DOHH2 (cell line): ENCODE results near the gene RBM33.

ENCODE experiments used
- H3F3A ChIP-seq: fragments of 200-600 bp; sonication (generic), shearing (Covaris generic); 2 replicates; pipeline ENCODE4 v1.6.0; 2016; ENCODE audit warnings: antibody characterized with exemption, mild to moderate bottlenecking; ENCODE audit not compliant: control insufficient read depth, insufficient read depth
- H3K27ac ChIP-seq: fragments of 200-600 bp; sonication (generic); 2 replicates; pipeline ENCODE4 v1.5.1; 2014; ENCODE audit warnings: low read depth, mild to moderate bottlenecking, low read length, moderate library complexity
- H3K27me3 ChIP-seq: fragments of 200-600 bp; sonication (generic); 2 replicates; pipeline ENCODE4 v1.6.1; 2014; ENCODE audit warnings: mild to moderate bottlenecking, low read length, mixed read lengths; ENCODE audit not compliant: control insufficient read depth
- H3K36me3 ChIP-seq: fragments of 200-600 bp; sonication (generic); 2 replicates; pipeline ENCODE4 v1.6.1; 2014; ENCODE audit warnings: mild to moderate bottlenecking, low read length, moderate library complexity, mixed read lengths; ENCODE audit not compliant: control insufficient read depth
- H3K4me1 ChIP-seq: fragments of 200-600 bp; sonication (generic); 2 replicates; pipeline ENCODE4 v1.6.1; 2014; ENCODE audit warnings: mild to moderate bottlenecking, low read length, mixed read lengths; ENCODE audit not compliant: control insufficient read depth
- H3K4me2 ChIP-seq: fragments of 200-600 bp; sonication (generic); 2 replicates; pipeline ENCODE4 v1.6.0; 2014; ENCODE audit warnings: mild to moderate bottlenecking, low read length, moderate library complexity
- H3K4me3 ChIP-seq: fragments of 200-600 bp; sonication (generic); 2 replicates; pipeline ENCODE4 v1.5.1; 2014; ENCODE audit warnings: mild to moderate bottlenecking, low read length, mixed read lengths
- H3K79me2 ChIP-seq: fragments of 200-600 bp; sonication (generic); 2 replicates; pipeline ENCODE4 v1.6.1; 2014; ENCODE audit warnings: mild to moderate bottlenecking, low read length, mixed read lengths; ENCODE audit not compliant: control insufficient read depth
- H3K9me2 ChIP-seq: fragments of 200-600 bp; sonication (generic); replicated peaks from 2 replicates; pipeline ENCODE4 v1.6.1; 2014; ENCODE audit warnings: mild to moderate bottlenecking, low read length, mixed read lengths; ENCODE audit not compliant: control insufficient read depth
- H3K9me3 ChIP-seq: fragments of 200-600 bp; sonication (generic); 2 replicates; pipeline ENCODE4 v1.6.1; 2014; ENCODE audit warnings: antibody characterized with exemption, low read length, mixed read lengths; ENCODE audit not compliant: control insufficient read depth, insufficient read depth
- H4K20me1 ChIP-seq: fragments of 200-600 bp; sonication (generic); 2 replicates; pipeline ENCODE4 v1.6.0; 2014; ENCODE audit warnings: low read depth, mild to moderate bottlenecking, antibody characterized with exemption, low read length, moderate library complexity; ENCODE audit not compliant: control insufficient read depth, insufficient read depth
- EZH2phosphoT487 ChIP-seq: fragments of 200-600 bp; sonication (generic); IDR thresholded peaks from 2 replicates; pipeline ENCODE4 v1.6.1; 2017; ENCODE audit warnings: borderline replicate concordance, mild to moderate bottlenecking, antibody characterized with exemption, low read length, moderate library complexity, mixed read lengths
- TF ChIP-seq, protein P1 (sequence below): fragments of 200-600 bp; sonication (generic); IDR thresholded peaks from one replicate; pipeline ENCODE4 v1.5.1; 2014; ENCODE audit warnings: antibody characterized with exemption, mild to moderate bottlenecking, low read depth, low read length; ENCODE audit not compliant: poor library complexity, severe bottlenecking

RBM33 gene

DNA sequence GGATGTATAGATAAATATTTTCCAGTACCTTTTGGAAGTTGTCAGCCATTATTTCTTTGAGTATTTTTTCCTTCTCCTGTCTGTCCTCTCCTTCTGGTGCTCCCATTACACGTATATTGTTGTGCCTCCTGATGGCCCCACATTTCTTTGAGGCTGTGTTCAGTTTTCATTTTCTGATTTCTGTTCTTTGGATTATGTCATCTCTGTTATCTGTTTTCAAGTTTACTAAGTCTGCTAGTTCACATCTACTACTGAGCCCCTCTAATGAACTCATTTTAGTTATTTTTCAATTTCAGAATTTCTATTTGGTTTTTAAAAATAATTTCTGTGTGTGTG, 16.3 kb downstream of the RBM33 start:
- H3K79me2 ChIP-seq, result peaks cover 100% of the 10 kb centered on the region
- H3K36me3 ChIP-seq, result peaks cover 35% of the 10 kb centered on the region
- no peak overlapping the region for H3K4me3 ChIP-seq
- H3K4me2 ChIP-seq, result no peak overlapping the region
- H3K27ac ChIP-seq, result no peak overlapping the region
- no peaks in the 10 kb centered on the region for H3K9me3 ChIP-seq
- TF ChIP-seq EZH2phosphoT487, result no peak
- TF ChIP-seq, protein P1, sequence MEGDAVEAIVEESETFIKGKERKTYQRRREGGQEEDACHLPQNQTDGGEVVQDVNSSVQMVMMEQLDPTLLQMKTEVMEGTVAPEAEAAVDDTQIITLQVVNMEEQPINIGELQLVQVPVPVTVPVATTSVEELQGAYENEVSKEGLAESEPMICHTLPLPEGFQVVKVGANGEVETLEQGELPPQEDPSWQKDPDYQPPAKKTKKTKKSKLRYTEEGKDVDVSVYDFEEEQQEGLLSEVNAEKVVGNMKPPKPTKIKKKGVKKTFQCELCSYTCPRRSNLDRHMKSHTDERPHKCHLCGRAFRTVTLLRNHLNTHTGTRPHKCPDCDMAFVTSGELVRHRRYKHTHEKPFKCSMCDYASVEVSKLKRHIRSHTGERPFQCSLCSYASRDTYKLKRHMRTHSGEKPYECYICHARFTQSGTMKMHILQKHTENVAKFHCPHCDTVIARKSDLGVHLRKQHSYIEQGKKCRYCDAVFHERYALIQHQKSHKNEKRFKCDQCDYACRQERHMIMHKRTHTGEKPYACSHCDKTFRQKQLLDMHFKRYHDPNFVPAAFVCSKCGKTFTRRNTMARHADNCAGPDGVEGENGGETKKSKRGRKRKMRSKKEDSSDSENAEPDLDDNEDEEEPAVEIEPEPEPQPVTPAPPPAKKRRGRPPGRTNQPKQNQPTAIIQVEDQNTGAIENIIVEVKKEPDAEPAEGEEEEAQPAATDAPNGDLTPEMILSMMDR, result no peak
- peaks cover 40% of the 10 kb centered on the region for H3K4me1 ChIP-seq
- H3K9me2 ChIP-seq, result no peaks in the 10 kb centered on the region
- H3K27me3 ChIP-seq, result no peaks in the 10 kb centered on the region
- H4K20me1 ChIP-seq, result peaks cover 55% of the 10 kb centered on the region
- peaks cover 2% of the 10 kb centered on the region; the same call in 1 of the 2 replicates for H3F3A ChIP-seq

DNA sequence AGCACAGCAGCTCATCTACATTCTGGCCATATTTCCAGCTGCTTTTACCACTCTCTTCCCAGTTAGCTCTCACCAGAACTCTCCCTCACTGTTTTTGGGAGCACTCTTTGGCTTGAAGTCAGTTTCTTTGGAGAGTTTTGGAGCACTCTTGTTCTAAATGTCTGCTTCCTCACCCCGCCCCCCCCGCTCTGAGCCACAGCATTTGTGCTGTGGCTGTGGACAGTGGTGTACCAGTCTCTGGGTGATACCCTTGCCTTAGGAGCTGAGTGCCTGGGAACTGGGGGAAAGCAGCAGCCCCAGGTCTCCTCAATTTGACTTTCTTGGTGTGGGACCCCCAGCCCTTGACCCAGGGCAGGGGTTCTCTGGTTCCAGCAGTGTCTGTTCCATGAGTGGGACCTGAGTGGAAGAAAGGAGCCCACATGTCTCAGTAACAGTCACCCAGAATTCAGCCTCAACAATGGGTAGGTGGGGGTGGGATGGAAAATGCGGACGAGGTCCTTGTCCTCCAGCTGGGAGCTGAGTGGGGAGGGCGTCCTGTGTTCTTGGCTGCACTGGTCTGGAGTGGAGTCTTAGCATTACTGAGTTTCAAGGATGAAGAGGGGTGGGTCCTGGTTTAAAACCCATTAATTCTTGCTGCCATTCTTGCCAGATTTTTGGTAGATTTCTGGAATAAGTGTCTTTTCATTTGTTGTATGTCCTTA, 18.0 kb downstream of the RBM33 start:
- TF ChIP-seq, protein P1, result no peak
- TF ChIP-seq EZH2phosphoT487, result no peak
- peaks cover 52% of the 10 kb centered on the region for H4K20me1 ChIP-seq
- no peaks in the 10 kb centered on the region for H3K27me3 ChIP-seq
- no peaks in the 10 kb centered on the region for H3K9me2 ChIP-seq
- no peak overlapping the region for H3K27ac ChIP-seq
- H3K79me2 ChIP-seq, result peaks cover 100% of the 10 kb centered on the region
- no peak overlapping the region for H3K4me3 ChIP-seq
- H3K4me1 ChIP-seq, result peaks cover 51% of the 10 kb centered on the region
- no peak overlapping the region for H3K4me2 ChIP-seq
- H3F3A ChIP-seq, result peaks cover 6% of the 10 kb centered on the region; the same call in 1 of the 2 replicates
- H3K9me3 ChIP-seq, result no peaks in the 10 kb centered on the region
- H3K36me3 ChIP-seq, result peaks cover 39% of the 10 kb centered on the region

DNA sequence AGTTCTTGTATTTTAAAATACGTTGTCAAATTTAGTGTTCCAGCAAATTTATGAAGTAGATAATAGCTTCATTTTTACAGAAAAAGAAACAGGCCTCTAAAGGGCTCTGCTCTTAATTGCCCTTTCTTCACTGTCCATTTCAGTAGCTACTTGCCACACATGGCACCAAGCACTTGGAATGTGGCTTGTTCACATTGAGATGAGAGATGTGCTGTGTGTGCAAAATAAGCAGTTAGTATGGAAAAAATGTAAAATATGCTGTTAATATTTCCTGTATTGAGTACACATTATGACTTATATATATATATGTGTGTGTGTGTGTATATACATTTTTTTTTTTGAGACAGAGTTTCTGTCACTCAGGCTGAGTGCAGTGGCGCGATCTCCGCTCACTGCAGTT, 19.5 kb downstream of the RBM33 start:
- H3K9me3 ChIP-seq, result no peaks in the 10 kb centered on the region
- no peak overlapping the region for H3K4me3 ChIP-seq
- peaks cover 59% of the 10 kb centered on the region for H3K4me1 ChIP-seq
- peaks cover 50% of the 10 kb centered on the region for H3K36me3 ChIP-seq
- H3K9me2 ChIP-seq, result no peaks in the 10 kb centered on the region
- TF ChIP-seq, protein P1, result no peak
- TF ChIP-seq EZH2phosphoT487, result no peak
- no peaks in the 10 kb centered on the region for H3K27me3 ChIP-seq
- peaks cover 5% of the 10 kb centered on the region; the same call in 1 of the 2 replicates for H3F3A ChIP-seq
- H3K79me2 ChIP-seq, result peaks cover 100% of the 10 kb centered on the region
- H4K20me1 ChIP-seq, result peaks cover 56% of the 10 kb centered on the region
- H3K27ac ChIP-seq, result no peak overlapping the region
- H3K4me2 ChIP-seq, result no peak overlapping the region
